HG02642 (cell line): ENCODE data around the gene RNF34.
"Not testable (repeated sequence)": the region's sequence is repeated elsewhere in the genome, so short reads cannot be mapped to it uniquely, and the experiment has no call there.

Source experiments
- ATAC-seq: cut with Tn5 transposase; IDR thresholded peaks from one replicate; pipeline ENCODE4 v1.9.1; 2021; ENCODE audit warnings: mild to moderate bottlenecking; ENCODE audit not compliant: unreplicated experiment, poor library complexity

RNF34 gene

DNA sequence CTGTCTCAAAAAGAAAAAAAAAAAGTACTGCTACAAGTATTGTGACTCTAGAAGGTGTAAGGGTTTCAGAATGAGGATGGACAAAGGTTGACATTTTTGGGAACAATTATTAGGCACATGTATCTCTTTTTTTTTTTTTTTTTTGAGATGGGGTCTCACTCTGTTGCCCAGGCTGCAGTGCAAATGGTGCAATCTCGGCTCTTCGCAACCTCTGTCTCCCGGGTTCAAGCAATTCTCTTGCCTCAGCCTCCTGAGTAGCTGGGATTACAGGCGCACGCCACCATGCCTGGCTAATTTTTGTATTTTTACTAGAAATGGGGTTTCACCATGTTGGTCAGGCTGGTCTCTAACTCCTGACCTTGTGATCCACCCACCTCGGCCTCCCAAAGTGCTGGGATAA is 15.0 kb upstream of the RNF34 start:
- ATAC-seq: not testable (repeated sequence)

DNA sequence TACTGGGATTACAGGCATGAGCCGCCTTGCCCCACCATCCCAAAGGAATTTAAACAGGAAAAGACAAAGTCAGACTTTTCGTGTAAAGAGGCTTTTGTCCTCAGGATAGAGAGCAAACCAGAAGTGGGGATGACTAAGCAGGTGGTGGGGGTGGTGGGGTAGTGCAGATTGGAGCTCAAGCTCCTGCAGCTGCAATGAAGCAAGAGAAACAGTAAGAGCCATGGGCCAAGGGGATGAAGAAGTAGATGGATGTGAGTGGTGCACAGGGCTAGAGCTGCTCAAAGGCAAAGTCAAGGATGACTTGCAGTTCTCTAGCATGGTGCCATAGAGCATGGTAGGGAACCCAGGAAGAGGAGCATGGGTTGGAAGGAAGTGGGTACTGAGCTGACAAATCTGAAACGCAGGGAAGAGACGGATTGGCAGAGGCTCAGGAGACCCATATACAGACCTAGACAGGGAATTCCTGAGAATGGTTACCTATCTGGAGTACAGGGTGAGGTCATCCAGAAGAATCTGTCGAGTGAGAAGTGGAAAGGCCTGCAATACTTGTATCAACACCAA is 11.4 kb upstream of the RNF34 start:
- ATAC-seq: no peak

- no peak for ATAC-seq
These were observed 9.1 kb upstream of the RNF34 start for GRCh38 chr12:121390856-121391255.

- no peak for ATAC-seq
These were observed 8.1 kb upstream of the RNF34 start for GRCh38 chr12:121391619-121392324.

GRCh38 chr12:121392325-121392716 is 7.6 kb upstream of the RNF34 start:
- no peak for ATAC-seq

DNA sequence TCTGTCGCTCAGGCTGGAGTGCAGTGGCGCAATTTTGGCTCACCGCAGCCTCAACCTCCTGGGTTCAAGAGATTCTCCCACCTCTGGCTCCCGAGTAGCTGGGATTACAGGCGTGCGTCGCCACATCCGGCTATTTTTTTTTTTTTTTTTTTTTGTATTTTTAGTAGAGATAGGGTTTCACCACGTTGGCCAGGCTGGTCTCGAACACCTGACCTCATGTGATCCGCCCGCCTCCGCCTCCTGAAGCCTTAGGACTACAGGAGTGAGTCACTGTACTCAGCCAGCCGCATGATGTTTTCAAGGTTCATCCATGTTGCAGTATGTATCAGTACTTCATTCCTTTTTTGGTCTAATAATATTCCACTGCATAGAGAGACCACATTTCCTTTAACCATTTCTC is 2.4 kb upstream of the RNF34 start:
- no peak for ATAC-seq

DNA sequence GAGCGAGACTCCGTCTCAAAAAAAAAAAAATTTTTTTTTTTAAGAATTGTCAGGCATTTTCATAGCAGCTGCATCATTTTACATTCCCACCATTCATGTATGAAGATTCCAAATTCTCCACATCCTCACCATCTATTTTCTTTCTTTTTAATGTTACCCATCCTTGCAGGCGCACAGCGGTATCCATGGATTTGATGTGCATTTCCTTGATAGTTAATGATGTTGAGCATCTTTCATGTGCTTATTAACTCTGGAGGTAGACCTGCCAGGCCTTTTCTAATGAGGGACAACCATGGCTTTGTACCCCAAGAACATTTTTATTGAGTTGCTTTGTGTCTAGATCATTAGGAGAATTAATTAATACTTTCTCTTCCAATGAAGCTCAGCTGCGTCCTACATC is 1.6 kb upstream of the RNF34 start:
- ATAC-seq: no peak

GRCh38 chr12:121400332-121401139 is 618 bp downstream of the RNF34 start:
- ATAC-seq: peak; percentile 30

- ATAC-seq: no peak
These were observed 3.8 kb downstream of the RNF34 start for GRCh38 chr12:121403721-121404120.

GRCh38 chr12:121404734-121405133 is 4.8 kb downstream of the RNF34 start:
- ATAC-seq: no peak

DNA sequence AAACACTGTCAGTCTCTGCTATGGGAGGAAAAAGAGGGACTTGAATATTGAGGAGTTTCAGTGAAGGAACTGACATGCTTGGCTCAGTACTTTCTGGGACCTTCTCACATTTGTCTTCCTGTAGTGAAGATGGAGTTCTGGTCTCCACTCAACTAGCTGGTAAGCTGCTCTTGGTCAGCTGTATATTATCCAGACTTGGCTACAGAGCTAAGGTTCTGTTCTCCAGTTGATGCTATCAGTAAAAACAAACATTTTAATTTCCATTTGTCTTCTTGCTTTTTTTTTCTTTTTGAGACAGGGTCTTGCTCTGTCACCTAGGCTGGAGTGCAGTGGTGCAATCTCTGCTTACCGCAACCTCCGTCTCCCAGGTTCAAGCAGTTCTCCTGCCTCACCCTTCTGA is 5.3 kb downstream of the RNF34 start:
- no peak for ATAC-seq

DNA sequence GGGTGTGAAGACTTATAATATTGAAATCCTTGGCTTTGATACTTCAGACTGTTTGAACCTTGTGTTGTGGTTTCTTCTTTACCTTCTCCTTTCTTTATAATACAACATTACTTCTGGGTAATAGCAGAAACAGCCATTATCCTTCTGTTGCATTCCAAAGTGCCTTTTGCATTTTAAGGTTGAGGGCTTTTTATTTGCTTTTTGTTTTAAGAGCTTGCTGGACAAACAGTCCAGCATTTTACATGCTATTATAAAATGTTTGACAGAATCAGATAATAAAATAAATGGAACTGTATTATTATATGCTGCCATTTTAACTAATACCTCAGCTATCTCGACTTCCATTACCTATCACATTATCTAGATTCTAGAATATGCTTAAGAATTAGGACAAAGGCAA is 14.0 kb downstream of the RNF34 start:
- no peak for ATAC-seq

GRCh38 chr12:121417847-121418246 is 17.9 kb downstream of the RNF34 start:
- no peak for ATAC-seq

DNA sequence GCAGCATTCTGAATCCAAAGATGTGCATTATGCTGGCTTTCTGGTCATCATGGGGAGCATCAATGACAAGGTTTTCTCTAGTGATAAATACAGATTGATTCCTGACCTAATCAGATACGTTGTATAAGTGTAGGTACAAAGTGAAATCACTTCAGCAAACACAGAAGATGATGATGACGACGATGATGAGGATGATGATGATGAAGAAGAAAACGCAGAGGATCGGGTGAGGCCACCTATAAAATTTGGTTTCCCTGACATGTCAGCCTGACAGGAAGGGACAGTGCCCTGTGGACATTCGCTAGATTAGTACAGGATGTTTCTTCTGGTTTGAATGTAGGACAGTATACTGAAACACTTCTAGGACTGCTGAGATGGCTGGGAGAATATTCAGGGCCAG is 20.2 kb downstream of the RNF34 start:
- ATAC-seq: no peak

- no peak for ATAC-seq
These were observed 23.3 kb downstream of the RNF34 start for GRCh38 chr12:121423253-121423652.

GRCh38 chr12:121423682-121424623 is 24.0 kb downstream of the RNF34 start:
- ATAC-seq: no peak

DNA sequence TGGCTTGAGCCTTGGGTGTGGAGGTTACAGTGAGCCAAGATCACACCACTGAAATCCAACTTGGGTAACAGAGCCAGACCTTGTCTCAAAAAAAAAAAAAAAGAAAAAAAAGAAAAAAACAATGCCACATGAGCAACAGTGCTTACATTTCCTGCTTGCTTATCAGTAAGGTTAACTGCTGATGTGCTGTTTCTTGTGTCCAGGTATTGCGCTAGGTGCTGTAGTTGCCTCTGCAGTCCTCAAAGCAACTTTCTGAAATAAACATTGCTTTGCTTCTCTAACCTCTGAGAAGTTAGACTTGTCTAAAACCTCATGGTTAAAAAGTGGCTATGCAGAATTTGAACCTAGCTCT is 24.7 kb downstream of the RNF34 start:
- no peak for ATAC-seq

DNA sequence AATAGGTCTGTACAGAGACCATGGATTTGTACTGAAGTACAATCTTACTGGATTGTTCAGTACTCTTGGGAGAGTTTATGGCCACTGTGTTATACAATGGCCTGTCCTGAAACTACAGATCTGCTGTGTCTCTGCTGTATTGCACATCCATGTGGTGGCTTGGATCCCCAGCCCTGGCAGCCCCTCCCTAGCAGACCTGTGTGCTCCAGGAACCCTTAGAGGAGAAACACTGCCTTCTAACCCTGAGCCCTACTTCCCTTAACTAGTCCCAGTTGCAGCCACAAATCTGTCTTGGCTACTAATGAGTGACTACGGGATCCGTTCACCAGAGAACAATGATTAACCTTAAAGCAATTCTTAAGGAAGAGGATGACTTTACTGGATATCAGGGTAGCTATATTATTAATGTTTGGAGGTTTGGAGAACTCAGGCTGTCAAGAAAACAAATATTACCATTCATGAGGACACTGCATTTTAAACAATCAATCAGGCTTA is 27.7 kb downstream of the RNF34 start:
- no peak for ATAC-seq

DNA sequence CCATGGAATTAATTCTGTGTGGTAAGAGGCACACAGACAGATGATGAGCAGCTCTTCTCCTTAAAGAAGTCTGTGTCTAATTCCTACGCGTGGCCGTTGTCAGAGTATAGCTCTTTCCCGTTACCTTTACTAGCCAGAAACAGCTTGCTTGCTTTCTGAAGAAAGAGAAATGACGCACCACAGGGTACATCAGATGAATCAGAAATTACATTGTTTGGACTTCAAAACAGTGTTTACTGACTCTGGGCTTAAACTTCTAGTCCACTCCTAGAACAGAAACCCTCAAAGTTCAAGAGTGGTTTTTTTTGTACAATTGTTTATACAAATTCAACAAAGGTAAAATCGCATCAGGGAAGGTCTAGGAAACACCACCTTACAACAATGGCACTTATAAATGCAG is 29.0 kb downstream of the RNF34 start:
- no peak for ATAC-seq

- no peak for ATAC-seq
These were observed 31.0 kb downstream of the RNF34 start for GRCh38 chr12:121430833-121431415.
